ENCODE measurements around the gene ATP8A2.

The ATP8A2 gene

DNA sequence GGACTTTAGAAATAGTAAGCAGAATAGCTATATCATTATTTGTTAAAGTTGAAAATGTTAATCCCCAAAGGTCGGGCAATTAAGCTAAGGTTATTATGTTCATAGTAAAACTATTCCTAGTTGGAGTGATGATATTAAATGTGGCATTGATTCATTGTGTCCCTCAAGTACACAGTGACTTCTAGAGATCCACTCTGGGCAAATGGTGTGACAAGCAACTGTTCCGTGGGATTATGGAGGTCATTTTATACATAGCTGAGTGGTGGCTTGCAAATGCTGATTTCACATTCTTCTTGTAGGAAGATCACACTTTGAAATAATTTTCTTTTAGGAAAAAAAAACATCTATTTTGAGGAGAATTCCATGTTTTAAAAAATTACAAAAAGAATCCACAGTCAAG is 317.8 kb downstream of the ATP8A2 start:
- no peak for DNase-seq

DNA sequence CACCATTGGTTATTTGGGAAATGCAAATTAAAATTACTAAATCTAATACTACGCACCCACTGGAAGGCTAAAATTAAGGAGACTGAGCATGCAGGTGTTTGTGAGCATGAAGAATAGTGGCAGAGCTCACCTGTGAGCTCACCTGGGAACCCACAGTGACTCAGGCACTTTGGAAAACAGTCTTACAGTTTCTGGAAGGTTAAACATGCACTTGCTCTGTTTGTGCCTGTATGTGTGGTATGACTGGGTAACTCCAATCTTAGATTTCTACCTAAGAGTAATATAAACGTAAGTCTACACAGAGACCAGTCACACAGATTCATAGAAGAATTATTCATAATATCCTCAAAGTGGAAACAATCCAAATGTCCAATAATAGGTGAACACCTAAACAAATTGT is 318.8 kb downstream of the ATP8A2 start:
- DNase-seq = no peak

GRCh38 chr13:25691654-25692053 is 319.9 kb downstream of the ATP8A2 start:
- DNase-seq = no peak

- DNase-seq = no peak
Observed at GRCh38 chr13:25692099-25692498, 320.3 kb downstream of the ATP8A2 start.

DNA sequence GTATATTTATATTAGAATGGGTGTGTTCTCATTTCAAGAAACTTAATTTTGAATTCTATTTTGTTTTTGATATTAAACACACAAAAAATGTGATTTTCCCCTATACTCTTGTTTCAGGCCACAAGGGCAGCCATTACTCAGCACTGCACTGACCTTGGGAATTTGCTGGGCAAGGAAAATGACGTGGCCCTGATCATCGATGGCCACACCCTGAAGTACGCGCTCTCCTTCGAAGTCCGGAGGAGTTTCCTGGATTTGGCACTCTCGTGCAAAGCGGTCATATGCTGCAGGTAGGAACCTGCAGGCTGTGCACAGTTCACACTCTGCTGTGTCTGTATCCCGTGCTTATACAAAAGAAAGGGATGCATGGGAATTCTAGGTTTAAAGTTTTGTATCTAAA is 327.3 kb downstream of the ATP8A2 start:
- DNase-seq = no peak

DNA sequence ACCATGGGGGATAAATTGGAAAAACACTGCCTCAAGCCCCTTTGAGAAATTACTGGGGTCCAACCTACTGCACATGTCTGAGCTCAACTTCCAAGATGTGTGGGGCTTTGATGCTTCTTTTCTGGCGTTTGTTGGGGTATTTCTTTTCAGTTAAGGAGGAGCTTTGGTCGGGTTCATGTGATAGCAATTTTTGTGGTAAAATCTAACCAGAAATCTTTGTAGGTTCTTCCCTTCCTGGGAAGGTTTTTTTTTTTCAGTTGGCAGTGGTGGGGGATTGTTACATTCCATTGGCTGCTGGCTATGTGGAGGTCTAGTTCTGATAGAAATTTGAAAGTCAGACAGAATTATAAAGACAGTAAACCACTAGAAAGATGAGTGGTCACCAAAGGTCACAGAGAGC is 327.8 kb downstream of the ATP8A2 start:
- DNase-seq = no peak

DNA sequence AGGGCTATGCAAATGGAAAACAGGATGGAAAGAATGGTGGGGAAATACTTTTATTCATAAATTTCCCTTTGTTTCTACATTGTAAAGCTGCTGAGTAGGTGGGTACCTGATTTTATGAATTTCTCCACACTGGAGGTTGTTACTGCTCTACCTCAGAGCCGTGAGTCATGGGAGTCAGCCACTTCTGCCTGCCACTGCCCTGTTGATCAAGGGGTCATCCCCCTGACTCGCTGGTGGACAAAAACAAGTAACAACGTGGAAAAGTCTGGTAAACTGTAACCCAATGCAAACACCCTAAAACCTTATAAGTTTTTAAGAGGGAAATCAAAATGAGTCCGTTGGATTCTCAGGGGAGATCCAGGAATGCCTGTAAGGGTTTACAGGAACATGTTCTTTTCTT is 329.5 kb downstream of the ATP8A2 start:
- no peak for DNase-seq

- DNase-seq = no peak
Observed at GRCh38 chr13:25702386-25702785, 330.6 kb downstream of the ATP8A2 start.

DNA sequence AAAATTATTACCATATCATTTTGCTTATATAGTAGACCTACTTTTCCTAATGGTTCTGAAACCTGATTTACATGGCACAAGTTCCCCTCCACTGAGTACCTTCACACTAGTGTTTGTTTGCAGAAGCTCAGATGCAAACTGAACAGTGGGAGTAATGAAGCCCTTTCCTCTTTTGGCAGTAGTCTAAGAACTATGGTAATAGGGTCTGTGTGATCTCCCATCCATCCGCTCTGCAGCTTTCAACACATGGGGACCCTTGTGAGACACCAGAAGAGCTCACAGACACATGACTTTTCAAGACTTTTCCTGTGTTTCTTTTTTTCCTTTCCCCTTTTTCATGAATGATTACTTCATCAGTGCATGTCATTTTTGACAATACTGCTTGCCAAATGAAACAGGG is 336.0 kb downstream of the ATP8A2 start:
- no peak for DNase-seq

- DNase-seq = no peak
Observed at GRCh38 chr13:25708268-25708667, 336.5 kb downstream of the ATP8A2 start.

GRCh38 chr13:25709088-25709487 is 337.3 kb downstream of the ATP8A2 start:
- no peak for DNase-seq

GRCh38 chr13:25715760-25716159 is 344.0 kb downstream of the ATP8A2 start:
- DNase-seq = no peak

GRCh38 chr13:25717666-25718197 is 346.0 kb downstream of the ATP8A2 start:
- DNase-seq = no peak

DNA sequence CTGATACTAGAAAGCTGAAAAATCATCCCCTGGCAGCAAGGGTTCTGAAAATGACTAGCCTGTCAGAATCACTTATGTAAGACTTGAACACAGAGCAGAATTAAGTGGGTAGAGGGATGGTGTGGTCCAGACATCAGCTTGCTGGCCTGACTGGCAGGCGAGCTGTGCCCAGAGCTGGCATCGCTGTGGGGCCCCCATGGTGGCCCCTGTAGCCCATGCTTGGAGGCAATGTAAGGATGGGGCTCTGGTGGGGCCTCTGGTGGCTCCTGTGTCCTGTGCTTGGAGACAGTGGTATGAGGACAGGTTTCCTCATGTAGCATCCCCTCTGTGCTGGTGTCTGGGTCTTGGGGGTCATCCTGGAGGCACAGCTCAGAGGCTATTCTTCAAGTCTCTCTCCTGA is 347.9 kb downstream of the ATP8A2 start:
- no peak for DNase-seq

GRCh38 chr13:25722893-25723292 is 351.1 kb downstream of the ATP8A2 start:
- no peak for DNase-seq

GRCh38 chr13:25725104-25725503 is 353.3 kb downstream of the ATP8A2 start:
- DNase-seq = no peak

DNA sequence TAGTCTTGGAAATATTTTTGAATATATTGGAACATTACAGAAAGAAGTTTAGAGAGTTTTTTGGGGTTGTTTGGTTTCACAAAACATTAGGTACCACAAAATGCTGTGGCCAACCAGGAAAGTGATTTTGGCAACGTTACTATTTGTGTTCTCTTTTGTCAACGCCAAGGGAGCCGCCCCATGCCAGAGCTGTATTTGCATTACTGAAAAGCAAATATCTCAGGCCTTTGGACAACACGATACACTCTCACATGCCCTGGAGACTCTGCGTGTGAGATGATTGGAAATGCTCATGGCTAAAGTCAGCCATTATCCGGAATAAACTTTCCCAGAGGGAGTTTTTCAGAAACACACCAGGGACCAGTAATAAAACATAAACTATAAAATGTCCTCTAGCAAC is 355.5 kb downstream of the ATP8A2 start:
- DNase-seq = peak; percentile 64

DNA sequence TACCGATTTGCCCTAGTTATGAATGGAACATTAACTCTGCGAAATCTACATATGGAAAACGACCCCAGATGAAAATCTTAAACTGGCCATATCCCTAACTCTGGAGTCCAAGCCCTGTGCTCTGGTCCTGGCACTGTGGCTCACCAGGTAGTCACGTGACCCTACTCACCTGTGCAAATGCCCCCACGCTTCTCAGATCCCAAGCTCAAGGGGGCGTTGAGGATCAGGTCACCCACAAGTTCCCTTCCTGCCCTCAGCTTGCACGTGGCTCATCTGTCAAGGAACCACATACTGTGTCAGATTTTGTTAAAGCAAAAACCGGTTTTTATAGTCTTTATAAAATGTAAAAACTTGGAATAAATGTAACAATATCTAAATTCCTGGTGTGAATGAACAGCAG is 356.0 kb downstream of the ATP8A2 start:
- no peak for DNase-seq

GRCh38 chr13:25729201-25729600 is 357.4 kb downstream of the ATP8A2 start:
- no peak for DNase-seq

DNA sequence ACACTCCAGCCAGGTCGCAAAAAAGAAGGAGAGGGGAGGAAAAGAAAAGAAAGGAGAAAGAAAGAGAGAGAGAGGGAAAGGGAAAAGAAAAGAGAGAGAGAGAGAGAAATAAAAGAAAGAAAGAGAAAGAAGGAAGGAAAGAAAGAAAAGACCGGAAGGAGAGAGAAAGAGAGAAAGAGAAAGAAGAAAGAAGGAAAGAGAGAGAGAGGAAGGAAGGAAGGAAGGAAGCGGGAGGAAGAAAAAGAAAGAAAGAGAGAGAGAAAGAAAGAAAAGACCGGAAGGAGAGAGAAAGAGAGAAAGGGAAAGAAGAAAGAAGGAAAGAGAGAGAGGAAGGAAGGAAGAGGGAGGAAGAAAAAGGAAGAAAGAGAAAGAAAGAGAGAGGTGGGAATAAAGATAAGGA is 359.3 kb downstream of the ATP8A2 start:
- DNase-seq = no peak

- no peak for DNase-seq
Observed at GRCh38 chr13:25731536-25731935, 359.8 kb downstream of the ATP8A2 start.

DNA sequence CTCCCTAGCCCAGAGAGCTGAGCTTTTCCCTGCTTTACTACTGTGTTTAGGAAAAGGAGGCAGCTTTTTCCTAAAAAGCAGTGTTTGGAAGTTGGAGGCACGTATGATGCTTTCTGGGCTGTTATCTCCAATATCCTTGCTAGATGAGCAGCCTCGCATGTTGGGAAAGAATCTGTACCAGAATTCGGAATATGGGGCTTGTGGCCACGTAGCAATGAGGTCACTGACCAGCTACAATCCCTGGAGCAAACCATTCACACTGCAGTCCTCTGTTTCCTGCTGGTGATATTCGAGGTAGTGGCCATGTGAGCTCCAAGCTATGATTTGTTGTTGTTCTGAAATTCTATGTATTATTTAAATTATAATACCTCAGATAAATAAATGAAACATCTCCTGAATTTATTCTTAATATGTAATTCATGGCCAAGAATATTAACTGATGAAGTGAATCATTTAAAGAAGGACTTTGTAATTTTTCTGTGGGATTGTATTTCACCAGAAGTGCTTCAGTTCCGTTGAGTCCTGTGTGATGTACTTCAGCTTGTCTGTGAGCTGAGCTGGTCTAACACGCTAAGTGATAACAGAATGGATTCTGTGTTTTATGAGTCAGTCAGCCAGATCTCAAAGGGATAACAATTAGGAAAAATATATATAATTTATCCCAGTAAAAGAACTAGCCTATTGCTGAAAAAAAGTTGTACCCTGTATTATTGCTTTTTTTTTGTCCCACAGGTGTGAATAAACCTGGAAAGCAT is 360.5 kb downstream of the ATP8A2 start:
- no peak for DNase-seq

DNA sequence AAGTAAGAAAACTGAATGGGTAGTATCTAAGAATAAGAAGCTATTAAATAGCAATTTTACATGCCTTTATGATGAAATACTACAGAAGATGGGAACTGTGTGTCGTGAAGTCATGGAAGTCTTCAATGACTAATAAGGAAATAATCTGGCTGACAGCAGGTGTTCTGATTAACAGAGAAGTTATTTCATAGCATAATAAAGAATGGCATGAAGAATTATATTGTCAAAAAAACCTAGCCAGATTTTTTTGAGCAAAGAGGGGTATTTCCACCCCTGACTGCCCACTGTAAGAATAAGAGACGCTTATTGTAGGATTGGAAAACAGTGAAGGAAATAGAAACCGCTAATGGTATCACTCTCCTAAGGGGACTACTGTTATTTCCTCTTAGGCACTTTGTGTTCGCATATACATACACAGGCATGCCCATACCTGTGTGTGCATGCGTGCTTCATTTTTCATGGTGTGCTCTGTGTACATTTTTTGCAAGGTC is 361.3 kb downstream of the ATP8A2 start:
- no peak for DNase-seq

DNA sequence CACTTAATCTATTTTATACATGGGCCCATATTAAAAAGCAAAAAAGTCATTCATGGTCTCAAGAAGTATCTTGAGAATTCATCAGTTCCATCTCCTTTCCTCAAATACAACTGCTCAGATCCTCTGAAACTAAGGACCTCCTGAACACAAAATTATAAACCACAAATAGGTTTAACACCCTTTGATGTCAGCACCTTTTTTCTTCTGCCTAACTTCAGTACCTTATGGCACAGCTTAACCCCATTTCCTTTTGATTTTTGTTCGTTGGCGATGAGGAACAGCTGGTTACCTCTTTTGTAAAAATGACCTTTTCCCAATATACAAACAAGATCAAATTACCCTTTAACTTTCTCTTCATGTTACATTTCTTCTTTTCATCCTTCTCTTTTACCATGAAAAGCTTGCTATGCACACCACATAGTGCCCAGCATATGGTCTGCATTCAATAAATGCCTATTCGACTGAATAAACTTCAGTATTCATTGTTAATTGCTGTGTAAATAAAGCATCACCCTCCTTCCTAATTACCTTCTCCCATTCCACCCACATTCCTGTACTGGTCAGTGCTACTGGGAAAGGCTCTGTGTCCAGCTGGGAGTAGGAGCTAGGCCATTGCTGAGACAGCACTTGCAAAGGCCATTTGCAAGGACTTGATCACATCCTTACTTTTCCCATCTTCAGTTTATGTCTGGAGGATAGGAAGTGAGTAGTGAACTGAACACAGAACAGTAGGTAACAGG is 362.1 kb downstream of the ATP8A2 start:
- DNase-seq = no peak
